Smooth muscle cell (in vitro differentiated cells): ENCODE measurements around the gene CREB3. TPM values are rescaled to one million over a fixed set of nuclear protein-coding genes. Genes with fewer than 3 reads are reported as not detected.

Source experiments
- DNase-seq: peaks from one replicate; lab custom pipeline; 2025; ENCODE audit not compliant: unreplicated experiment; lab: John Stamatoyannopoulos, UW
- H2AFZ ChIP-seq: fragments of 200-600 bp; sonication (generic); 2 replicates; pipeline ENCODE4 v1.6.0; 2016; ENCODE audit warnings: antibody characterized with exemption, low read depth, mild to moderate bottlenecking
- H3F3A ChIP-seq: fragments of 200-600 bp; sonication (generic); 2 replicates; pipeline ENCODE4 v1.6.0; 2017; ENCODE audit warnings: antibody characterized with exemption, low read depth
- H3K27ac ChIP-seq: fragments of 200-600 bp; sonication (generic); 2 replicates; pipeline ENCODE4 v1.5.1; 2016; ENCODE audit warnings: low read depth, mild to moderate bottlenecking
- H3K27me3 ChIP-seq: fragments of 200-600 bp; sonication (generic); 2 replicates; pipeline ENCODE4 v1.6.1; 2016; ENCODE audit warnings: low read depth, mild to moderate bottlenecking
- H3K36me3 ChIP-seq: fragments of 200-600 bp; sonication (generic); 2 replicates; pipeline ENCODE4 v1.5.1; 2016; ENCODE audit warnings: low read depth
- H3K4me1 ChIP-seq: fragments of 200-600 bp; sonication (generic); 2 replicates; pipeline ENCODE4 v1.5.1; 2016; ENCODE audit warnings: low read depth
- H3K4me2 ChIP-seq: fragments of 200-600 bp; sonication (generic); 2 replicates; pipeline ENCODE4 v1.6.0; 2016; ENCODE audit warnings: mild to moderate bottlenecking
- H3K4me3 ChIP-seq: fragments of 200-600 bp; sonication (generic); 2 replicates; pipeline ENCODE4 v1.5.1; 2016; ENCODE audit warnings: mild to moderate bottlenecking
- H3K79me2 ChIP-seq: fragments of 200-600 bp; sonication (generic); 2 replicates; pipeline ENCODE4 v1.6.0; 2016; ENCODE audit warnings: low read depth, mild to moderate bottlenecking
- H3K9ac ChIP-seq: fragments of 200-600 bp; sonication (generic); 2 replicates; pipeline ENCODE4 v1.6.0; 2016; ENCODE audit warnings: low read depth
- H3K9me3 ChIP-seq: fragments of 200-600 bp; sonication (generic); replicated peaks from 2 replicates; pipeline ENCODE4 v1.5.1; 2016; ENCODE audit warnings: low read depth
- H4K20me1 ChIP-seq: fragments of 200-600 bp; sonication (generic); 2 replicates; pipeline ENCODE4 v1.6.0; 2016; ENCODE audit warnings: low read depth
- CTCF ChIP-seq: fragments of 200-600 bp; sonication (generic); IDR thresholded peaks from 2 replicates; pipeline ENCODE4 v1.5.1; 2017; ENCODE audit warnings: borderline replicate concordance, mild to moderate bottlenecking, antibody characterized with exemption; ENCODE audit not compliant: insufficient read depth, poor library complexity, severe bottlenecking
- microRNA-seq: library from miRNA; unstranded; fragments of <30 nt; microRNA quantifications from one replicate; pipeline ENCODE4, GENCODE V29; 2016; ENCODE audit warnings: borderline number of aligned reads
- polyA plus RNA-seq: library from polyadenylated mRNA; unstranded; fragments of >200 nt; fragmentation: Nextera tagmentation; extraction: Ambion mirVana; gene quantifications from 2 replicates; pipeline ENCODE4 v1.2.1, GENCODE V29; 2016
- small RNA-seq: library from RNA; depleted of rRNA; stranded (forward); fragments of <200 nt; gene quantifications from one replicate; pipeline ENCODE3, GENCODE V24; 2014
- total RNA-seq: library from RNA; depleted of rRNA; stranded (reverse); fragments of >200 nt; gene quantifications from 2 replicates; pipeline ENCODE4 v1.2.3, GENCODE V29; 2014

Gene CREB3
- total and polyA plus RNA-seq, 2 experiments from 2014 or later, result 66.9 to 81.0 TPM

GRCh38 chr9:35783418-35783817, 51.0 kb downstream of the CREB3 start:
- Histone ChIP-seq H3K27ac (no peak overlapping the region), H3K36me3 (no peaks in the 10 kb centered on the region), H3K79me2 (no peaks in the 10 kb centered on the region), H3F3A (no peaks in the 10 kb centered on the region), H3K4me1 (no peaks in the 10 kb centered on the region), H3K4me3 (no peak overlapping the region), H4K20me1 (no peaks in the 10 kb centered on the region), H3K4me2 (no peak overlapping the region), H3K9ac (no peak overlapping the region), H3K27me3 (peaks cover 21% of the 10 kb centered on the region), H3K9me3 (no peaks in the 10 kb centered on the region), H2AFZ (no peak overlapping the region)
- TF ChIP-seq CTCF, result no peak
- no peak for DNase-seq

Small RNA genes within 50 kb of the gene (microRNA-seq; reads per million reads assigned to microRNA genes)
- gene MIR6852 (not detected), gene MIR6853 (2.3 reads per million)

Small RNA genes within 50 kb of the gene (small RNA-seq; reads per million reads assigned to genes)
- gene MIR6853, result not detected

Other genes with a start within 250 kb of the CREB3 start
- gene RUSC2, start 242.6 kb upstream of the CREB3 start, total RNA-seq, result 16.5 and 18.1 TPM in 2 replicates
- 21.8 and 29.5 TPM in 2 replicates for gene RUSC2, start 242.6 kb upstream of the CREB3 start, polyA plus RNA-seq
- 10.0 and 14.2 TPM in 2 replicates for gene TESK1, start 127.4 kb upstream of the CREB3 start, total RNA-seq
- gene TESK1, start 127.4 kb upstream of the CREB3 start, polyA plus RNA-seq, result 19.4 and 25.6 TPM in 2 replicates
- gene CD72, start 114.3 kb upstream of the CREB3 start, total RNA-seq, result 0.45 and 3.0 TPM in 2 replicates
- gene CD72, start 114.3 kb upstream of the CREB3 start, polyA plus RNA-seq, result 2.9 and 3.9 TPM in 2 replicates
- not detected in 2 replicates for gene SIT1, start 81.7 kb upstream of the CREB3 start, total RNA-seq
- not detected in 2 replicates for gene SIT1, start 81.7 kb upstream of the CREB3 start, polyA plus RNA-seq
- 10,156 and 21,067 TPM in 2 replicates for gene RMRP, start 74.6 kb upstream of the CREB3 start, total RNA-seq
- gene RMRP, start 74.6 kb upstream of the CREB3 start, polyA plus RNA-seq, result not detected in 2 replicates
- gene CCDC107, start 74.4 kb upstream of the CREB3 start, total RNA-seq, result 9.8 and 19.6 TPM in 2 replicates
- 35.5 and 37.1 TPM in 2 replicates for gene CCDC107, start 74.4 kb upstream of the CREB3 start, polyA plus RNA-seq
- gene ARHGEF39, start 67.5 kb upstream of the CREB3 start, total RNA-seq, result 0.49 and 2.1 TPM in 2 replicates
- gene ARHGEF39, start 67.5 kb upstream of the CREB3 start, polyA plus RNA-seq, result 1.9 and 2.9 TPM in 2 replicates
- 1.7 and 4.6 TPM in 2 replicates for gene CA9, start 58.7 kb upstream of the CREB3 start, total RNA-seq
- gene CA9, start 58.7 kb upstream of the CREB3 start, polyA plus RNA-seq, result 5.9 TPM in 1 of 2 replicates, not detected in the other
- gene TPM2, start 42.7 kb upstream of the CREB3 start, total RNA-seq, result 854 and 925 TPM in 2 replicates
- gene TPM2, start 42.7 kb upstream of the CREB3 start, polyA plus RNA-seq, result 2,012 and 2,131 TPM in 2 replicates
- gene TLN1, start 471 bp upstream of the CREB3 start, total RNA-seq, result 130 and 150 TPM in 2 replicates
- gene TLN1, start 471 bp upstream of the CREB3 start, polyA plus RNA-seq, result 112 and 145 TPM in 2 replicates
- 33.8 and 37.8 TPM in 2 replicates for gene GBA2, start 16.6 kb downstream of the CREB3 start, total RNA-seq
- 35.3 and 52.7 TPM in 2 replicates for gene GBA2, start 16.6 kb downstream of the CREB3 start, polyA plus RNA-seq
- gene RGP1, start 16.6 kb downstream of the CREB3 start, total RNA-seq, result 15.3 and 18.3 TPM in 2 replicates
- gene RGP1, start 16.6 kb downstream of the CREB3 start, polyA plus RNA-seq, result 12.8 and 14.6 TPM in 2 replicates
- gene MSMP, start 21.6 kb downstream of the CREB3 start, total RNA-seq, result not detected in 2 replicates
- not detected in 2 replicates for gene MSMP, start 21.6 kb downstream of the CREB3 start, polyA plus RNA-seq
- 19.4 and 24.8 TPM in 2 replicates for gene NPR2, start 58.9 kb downstream of the CREB3 start, total RNA-seq
- 16.4 and 20.1 TPM in 2 replicates for gene NPR2, start 58.9 kb downstream of the CREB3 start, polyA plus RNA-seq
- gene SPAG8, start 79.6 kb downstream of the CREB3 start, total RNA-seq, result 0.85 TPM in 1 of 2 replicates, not detected in the other
- gene SPAG8, start 79.6 kb downstream of the CREB3 start, polyA plus RNA-seq, result 0.44 and 1.2 TPM in 2 replicates
- gene HINT2, start 82.4 kb downstream of the CREB3 start, total RNA-seq, result 7.7 and 20.4 TPM in 2 replicates
- 66.7 and 67.8 TPM in 2 replicates for gene HINT2, start 82.4 kb downstream of the CREB3 start, polyA plus RNA-seq
- gene FAM221B, start 96.1 kb downstream of the CREB3 start, total RNA-seq, result not detected in 2 replicates
- not detected in 2 replicates for gene FAM221B, start 96.1 kb downstream of the CREB3 start, polyA plus RNA-seq
- 4.5 and 4.9 TPM in 2 replicates for gene TMEM8B, start 96.6 kb downstream of the CREB3 start, total RNA-seq
- gene TMEM8B, start 96.6 kb downstream of the CREB3 start, polyA plus RNA-seq, result 12.4 and 18.7 TPM in 2 replicates
- not detected in 2 replicates for gene OR13J1, start 137.7 kb downstream of the CREB3 start, total RNA-seq
- not detected in 2 replicates for gene OR13J1, start 137.7 kb downstream of the CREB3 start, polyA plus RNA-seq
- gene HRCT1, start 173.5 kb downstream of the CREB3 start, total RNA-seq, result 1.1 TPM in 1 of 2 replicates, not detected in the other
- 0.45 TPM in 1 of 2 replicates, not detected in the other for gene HRCT1, start 173.5 kb downstream of the CREB3 start, polyA plus RNA-seq
- not detected in 2 replicates for gene SPAAR, start 176.8 kb downstream of the CREB3 start, total RNA-seq
- gene SPAAR, start 176.8 kb downstream of the CREB3 start, polyA plus RNA-seq, result 0.26 TPM in 2 replicates
- 0.13 TPM in 1 of 2 replicates, not detected in the other for gene OR2S2, start 225.5 kb downstream of the CREB3 start, total RNA-seq
- gene OR2S2, start 225.5 kb downstream of the CREB3 start, polyA plus RNA-seq, result 0.21 TPM in 1 of 2 replicates, not detected in the other